Naive thymus-derived CD4-positive, alpha-beta T cell (primary cell): ENCODE measurements around the gene RAD51B. TPM values are rescaled to one million over a fixed set of nuclear protein-coding genes. Genes with fewer than 3 reads are reported as not detected.

Source experiments
- ATAC-seq: fragments of 150-1000 bp; cut with Tn5 transposase; 2 replicates; pipeline ENCODE4 v1.10.0; 2021; ENCODE audit warnings: mild to moderate bottlenecking, moderate library complexity
- CTCF ChIA-PET: fragments of 350-600 bp; sonication (Branson Sonifier 250); formaldehyde crosslinking; loops from one replicate; lab custom pipeline; 2021; ENCODE audit warnings: antibody characterized with exemption; lab: Charles Lee
- POLR2A ChIA-PET: fragments of 350-600 bp; sonication (Branson Sonifier 250); formaldehyde crosslinking; loops from one replicate; lab custom pipeline; 2021; ENCODE audit warnings: antibody characterized with exemption, inconsistent platforms; lab: Charles Lee
- DNase-seq, 9 donors: peaks; one replicate each; pipeline versions ENCODE4 v3.0.0 to v3.0.0-alpha.2; 2020 to 2022; ENCODE audit warnings: mixed read lengths in 1 of 9
- H3K27ac ChIP-seq: one replicate; pipeline ENCODE4 v1.7.0; 2013; ENCODE audit warnings: mild to moderate bottlenecking, low read depth, low read length, moderate library complexity
- H3K27me3 ChIP-seq, 2 donors: one replicate each; pipeline ENCODE4 v1.7.0; 2013; ENCODE audit warnings: low read length in 2 of 2, mild to moderate bottlenecking in 2 of 2, moderate library complexity in 2 of 2; ENCODE audit not compliant: control insufficient read depth in 2 of 2, insufficient read depth in 2 of 2
- H3K36me3 ChIP-seq, 3 experiments: 1 replicate in 2 of 3; 2 replicates in 1 of 3; pipeline ENCODE4 v1.7.0; 2013; ENCODE audit warnings: low read length in 3 of 3, mild to moderate bottlenecking in 3 of 3, moderate library complexity in 1 of 3; ENCODE audit not compliant: insufficient read depth in 3 of 3, control insufficient read depth in 2 of 3
- H3K4me1 ChIP-seq, 2 donors: one replicate each; pipeline ENCODE4 v1.7.0; 2013; ENCODE audit warnings: low read length in 2 of 2, mild to moderate bottlenecking in 2 of 2, moderate library complexity in 1 of 2; ENCODE audit not compliant: control insufficient read depth in 2 of 2, insufficient read depth in 2 of 2
- H3K4me3 ChIP-seq: 2 replicates; pipeline ENCODE4 v1.7.0; 2013; ENCODE audit warnings: mild to moderate bottlenecking, low read length
- H3K9me3 ChIP-seq, 3 experiments: 1 replicate in 2 of 3; 2 replicates in 1 of 3; pipeline ENCODE4 v1.7.0; 2013; ENCODE audit warnings: low read length in 3 of 3; ENCODE audit not compliant: control insufficient read depth in 2 of 3
- H3K27ac Mint-ChIP-seq, 9 donors: one replicate each; pipeline ENCODE4 v1.8.0; 2020 to 2022; ENCODE audit warnings: mixed read lengths in 9 of 9, mild to moderate bottlenecking in 8 of 9, moderate library complexity in 5 of 9, inconsistent platforms in 2 of 9
- H3K27me3 Mint-ChIP-seq, 5 donors: one replicate each; pipeline ENCODE4 v1.8.0; 2021 to 2022; ENCODE audit warnings: mixed read lengths in 5 of 5, mild to moderate bottlenecking in 1 of 5
- H3K36me3 Mint-ChIP-seq, 5 donors: one replicate each; pipeline ENCODE4 v1.8.0; 2020 to 2022; ENCODE audit warnings: mixed read lengths in 5 of 5, mild to moderate bottlenecking in 3 of 5, inconsistent platforms in 1 of 5
- H3K4me1 Mint-ChIP-seq, 7 donors: one replicate each; pipeline ENCODE4 v1.8.0; 2020 to 2022; ENCODE audit warnings: mixed read lengths in 7 of 7, mild to moderate bottlenecking in 3 of 7, inconsistent platforms in 1 of 7
- H3K4me3 Mint-ChIP-seq, 10 donors: one replicate each; pipeline ENCODE4 v1.8.0; 2020 to 2022; ENCODE audit warnings: mild to moderate bottlenecking in 10 of 10, mixed read lengths in 10 of 10, moderate library complexity in 6 of 10, inconsistent platforms in 2 of 10
- H3K9me3 Mint-ChIP-seq, 11 donors: one replicate each; pipeline ENCODE4 v1.8.0; 2020 to 2022; ENCODE audit warnings: mixed read lengths in 11 of 11, mild to moderate bottlenecking in 4 of 11, inconsistent platforms in 1 of 11, moderate library complexity in 1 of 11
- intact Hi-C, 2 donors: fragments of 100-400 bp; cut with micrococcal nuclease; formaldehyde crosslinking; loops; one replicate each; pipeline ENCODE4 v1.15.1; 2023
- polyA plus RNA-seq, 2 donors: library from polyadenylated mRNA; unstranded; fragments of 300-500 nt; fragmentation: Illumina TruSeq; gene quantifications; one replicate each; pipeline ENCODE4 v1.2.3, GENCODE V29; 2021
- total RNA-seq, 6 experiments: library from RNA in 5 of 6; stranded (reverse) in 5 of 6; gene quantifications; 1 replicate in 5 of 6; 2 replicates in 1 of 6; pipeline ENCODE4 v1.2.3 and lab custom pipeline; 2021 to 2026

RAD51B gene
- total and polyA plus RNA-seq, 7 experiments from 2014 or later = 15.0 to 42.2 (median 28.8) TPM

DNA sequence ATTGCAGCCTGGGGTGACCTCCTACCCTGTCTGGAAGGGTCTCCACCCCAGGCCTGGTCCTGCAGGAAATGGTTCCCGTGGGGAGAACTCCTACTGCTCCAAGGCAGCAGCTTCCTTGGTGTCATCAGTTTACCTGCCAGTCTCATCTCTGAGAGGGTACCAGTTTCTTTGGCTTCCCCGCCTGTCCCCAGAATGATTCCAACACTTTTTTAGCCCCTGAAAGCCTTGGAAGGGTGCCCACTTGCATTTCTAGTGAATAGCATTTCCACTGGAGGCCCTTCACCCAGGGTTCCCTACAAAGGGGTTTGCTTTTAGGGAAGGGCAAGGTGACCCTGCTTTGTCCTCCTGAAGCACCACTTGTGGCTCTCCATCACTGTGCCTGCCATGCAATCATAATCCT is 689.0 kb downstream of the RAD51B start:
- no peaks in the 10 kb centered on the region for H3K27me3 ChIP-seq
- H3K4me3 ChIP-seq = no peak overlapping the region
- Mint-ChIP-seq H3K27me3 (no peaks in the 10 kb centered on the region), H3K27ac (peak overlapping the region in 8 of 9 donors; percentile 89 to 98 (median 93)), H3K4me3 (peak overlapping the region in 3 of 10 donors; percentile 2 to 84 (median 34)), H3K9me3 (no peaks in the 10 kb centered on the region), H3K4me1 (peaks cover 36 to 92% (median 83%) of the 10 kb centered on the region in 7 donors), H3K36me3 (peaks cover 0 to 1% (median 0%) of the 10 kb centered on the region in 5 donors)
- intact Hi-C loops = loop anchor here in 1 of 2 donors (2.0 to 5.0 kb wide), 3 partner anchors 36 to 136 kb away; no protein-coding TSS in a partner anchor
- ATAC-seq (no peak), DNase-seq (no peak)
- ChIA-PET CTCF (interaction anchor here (1.1 to 3.6 kb wide), 3 partner anchors 14 to 281 kb away, joined by 3 to 41 read pairs (median 3); no protein-coding TSS in a partner anchor), POLR2A (interaction anchor here (0.6 to 7.3 kb wide), 11 partner anchors 10 to 306 kb away, joined by 3 to 149 read pairs (median 25); partner anchors contain the start of gene ZFP36L1)
- H3K9me3 ChIP-seq = no peaks in the 10 kb centered on the region
- peaks cover 29 to 60% of the 10 kb centered on the region in 2 donors for H3K4me1 ChIP-seq
- H3K36me3 ChIP-seq = no peaks in the 10 kb centered on the region
- H3K27ac ChIP-seq = no peak overlapping the region

DNA sequence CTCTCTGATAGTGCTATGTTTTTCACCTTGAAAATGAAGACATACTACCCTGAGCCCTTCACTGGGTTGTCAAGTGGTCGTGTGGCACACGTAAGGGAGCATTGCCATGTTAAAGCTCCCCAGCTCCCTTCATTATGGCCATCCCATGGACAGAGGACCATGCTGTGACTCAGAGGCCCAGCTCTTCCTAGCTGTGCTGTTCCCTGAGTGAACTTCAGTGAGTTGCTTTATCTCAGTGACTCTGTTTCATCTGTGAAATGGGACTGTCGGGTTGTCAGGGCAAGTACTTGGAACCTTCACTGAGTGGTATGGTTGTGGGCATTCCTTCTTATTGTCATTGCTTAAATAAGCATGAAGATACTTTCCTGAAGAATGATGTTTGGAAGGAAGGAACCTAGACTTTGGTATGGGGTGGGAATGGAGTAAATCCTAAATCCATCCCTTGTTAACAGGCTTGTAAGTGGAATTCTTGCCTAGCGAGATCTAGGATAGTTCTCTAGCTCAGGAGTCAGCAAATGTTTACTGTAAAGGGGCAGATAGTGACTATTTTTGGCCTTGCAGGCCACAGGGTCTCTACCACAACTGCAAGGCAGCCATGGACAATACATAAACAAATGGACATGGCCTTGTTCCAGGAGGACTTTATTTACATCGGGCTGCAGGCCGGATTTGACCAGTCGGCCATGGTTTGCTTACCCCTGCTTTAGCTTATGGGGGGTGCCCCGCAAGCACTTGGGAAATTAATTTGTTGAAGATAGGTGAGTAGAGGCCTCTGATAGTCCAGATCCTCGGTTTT is 689.8 kb downstream of the RAD51B start:
- Mint-ChIP-seq H3K9me3 (no peaks in the 10 kb centered on the region), H3K4me3 (peak overlapping the region in 3 of 10 donors; percentile 2 to 84 (median 34)), H3K27me3 (no peaks in the 10 kb centered on the region), H3K27ac (peak overlapping the region in 8 of 9 donors; percentile 70 to 98 (median 93)), H3K36me3 (peaks cover 0 to 1% (median 0%) of the 10 kb centered on the region in 5 donors), H3K4me1 (peaks cover 31 to 90% (median 82%) of the 10 kb centered on the region in 7 donors)
- no peak for ATAC-seq
- H3K4me3 ChIP-seq = no peak overlapping the region
- POLR2A ChIA-PET = interaction anchor here (0.7 to 7.3 kb wide), 6 partner anchors 10 to 306 kb away, joined by 3 to 149 read pairs (median 36); partner anchors contain the start of gene ZFP36L1
- H3K36me3 ChIP-seq = no peaks in the 10 kb centered on the region
- intact Hi-C loops = loop anchor here in 1 of 2 donors (2.0 to 5.0 kb wide), 3 partner anchors 37 to 137 kb away; no protein-coding TSS in a partner anchor
- no peaks in the 10 kb centered on the region for H3K9me3 ChIP-seq
- peaks cover 29 to 61% of the 10 kb centered on the region in 2 donors for H3K4me1 ChIP-seq
- no peak overlapping the region for H3K27ac ChIP-seq
- no peaks in the 10 kb centered on the region for H3K27me3 ChIP-seq
- CTCF ChIA-PET = interaction anchor here (0.9 kb wide), 1 partner anchor 10 kb away, joined by 5 read pairs; no protein-coding TSS in a partner anchor
- no peak for DNase-seq

DNA sequence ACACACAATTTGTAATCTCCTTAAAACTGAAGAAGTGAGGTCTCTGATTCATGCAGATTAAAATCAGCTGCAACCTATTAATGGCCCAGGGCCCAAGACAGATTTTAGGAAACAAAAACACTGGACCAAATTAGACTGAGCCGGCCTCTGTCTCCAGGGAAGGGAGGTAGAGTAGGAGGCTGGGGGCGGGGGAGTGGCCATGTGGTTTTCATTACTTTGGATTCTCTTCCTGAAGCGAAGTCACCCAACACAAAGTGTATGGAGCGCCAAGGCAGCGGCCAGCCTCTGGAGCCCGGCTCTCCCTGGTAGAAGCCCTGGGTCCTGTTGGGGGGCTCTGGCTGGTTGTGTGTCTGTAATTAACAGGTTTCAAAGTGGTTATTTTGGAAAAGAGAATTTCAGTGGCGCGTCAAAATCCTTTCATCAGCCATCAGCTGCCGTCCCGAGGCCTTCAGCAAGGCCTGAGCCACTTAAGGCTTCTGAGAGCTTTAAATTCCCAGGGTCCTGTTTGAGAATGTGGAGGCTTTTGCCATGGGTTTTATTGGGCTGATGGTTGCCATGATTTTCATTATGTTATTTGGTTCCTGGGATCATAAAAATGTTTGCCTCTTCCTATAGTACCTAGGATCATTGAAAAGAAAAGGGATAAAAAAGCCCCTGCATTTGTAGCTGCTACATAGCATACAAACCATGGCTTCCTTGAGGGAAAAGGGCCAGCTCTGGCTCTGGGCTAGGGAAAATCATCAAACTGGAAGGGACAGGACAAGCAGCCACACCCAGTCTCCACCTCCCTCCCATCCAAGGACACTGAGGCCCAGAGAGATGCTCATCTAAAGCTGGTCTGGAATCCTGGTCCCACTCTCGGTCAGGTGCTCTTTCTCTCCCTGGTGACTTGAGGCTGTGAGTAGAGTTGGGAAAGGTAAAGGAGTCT is 690.9 kb downstream of the RAD51B start:
- ChIA-PET POLR2A (interaction anchor here (0.6 to 5.3 kb wide), 2 partner anchors 9 to 250 kb away, joined by 4 to 63 read pairs; no protein-coding TSS in a partner anchor), CTCF (interaction anchor here (0.9 kb wide), 1 partner anchor 9 kb away, joined by 5 read pairs; no protein-coding TSS in a partner anchor)
- Mint-ChIP-seq H3K4me1 (peaks cover 31 to 90% (median 74%) of the 10 kb centered on the region in 7 donors), H3K27me3 (no peaks in the 10 kb centered on the region), H3K36me3 (peaks cover 0 to 2% (median 0%) of the 10 kb centered on the region in 5 donors), H3K4me3 (no peak overlapping the region), H3K27ac (peak overlapping the region in 5 of 9 donors; percentile 3 to 98 (median 27)), H3K9me3 (no peaks in the 10 kb centered on the region)
- H3K4me3 ChIP-seq = no peak overlapping the region
- no peaks in the 10 kb centered on the region for H3K36me3 ChIP-seq
- DNase-seq = no peak
- no peak overlapping the region for H3K27ac ChIP-seq
- no peaks in the 10 kb centered on the region for H3K9me3 ChIP-seq
- ATAC-seq = no peak
- H3K27me3 ChIP-seq = no peaks in the 10 kb centered on the region
- intact Hi-C loops = no loop called here
- peaks cover 29 to 52% of the 10 kb centered on the region in 2 donors for H3K4me1 ChIP-seq

DNA sequence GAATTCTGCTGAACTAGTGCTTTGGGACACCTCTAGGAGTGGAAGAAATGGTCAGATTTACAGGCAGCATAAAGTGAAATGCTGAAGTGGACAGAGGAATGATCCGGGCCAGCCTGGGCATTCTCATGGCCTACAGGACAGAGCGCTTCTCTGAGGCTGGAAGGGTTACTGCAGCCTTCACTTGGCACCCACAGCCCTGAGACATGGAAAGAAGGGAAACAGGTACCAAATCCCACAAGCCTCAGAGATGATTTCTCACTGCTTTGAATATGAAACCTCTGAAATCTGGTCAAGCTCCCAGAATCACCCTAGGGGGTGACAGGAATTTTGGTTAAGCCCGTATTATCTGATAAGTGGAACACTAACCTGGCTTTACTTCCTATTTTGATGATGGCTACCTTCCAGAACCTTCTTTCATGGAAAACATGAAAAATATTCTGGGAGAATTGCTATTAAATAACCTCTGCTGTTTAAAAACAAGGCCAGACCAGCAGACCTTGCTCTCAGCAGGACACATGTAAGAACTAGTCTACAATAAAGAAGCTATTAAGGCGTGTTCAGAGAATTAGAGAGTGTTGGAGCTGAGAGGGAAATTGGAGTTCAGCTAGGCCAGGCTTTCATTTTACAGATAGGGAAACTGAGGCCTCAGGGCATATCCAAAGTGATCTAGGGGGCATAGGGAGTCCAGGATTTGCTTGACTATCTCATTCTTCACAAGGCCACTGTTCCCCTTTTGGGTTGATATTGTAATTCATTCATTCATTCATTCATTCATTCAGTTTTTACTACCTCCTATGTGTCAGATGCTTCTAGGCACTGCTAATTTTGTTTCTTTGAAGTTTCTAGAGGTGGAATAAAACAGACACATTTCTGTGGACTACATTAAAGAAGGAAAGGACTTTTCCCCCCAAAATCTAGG is 691.8 kb downstream of the RAD51B start:
- intact Hi-C loops = no loop called here
- H3K27me3 Mint-ChIP-seq = no peaks in the 10 kb centered on the region
- Histone ChIP-seq H3K4me3 (no peak overlapping the region), H3K27ac (no peak overlapping the region), H3K36me3 (no peaks in the 10 kb centered on the region), H3K27me3 (no peaks in the 10 kb centered on the region), H3K9me3 (no peaks in the 10 kb centered on the region), H3K4me1 (peaks cover 21 to 43% of the 10 kb centered on the region in 2 donors)
- no peak overlapping the region for H3K4me3 Mint-ChIP-seq
- peak overlapping the region in 6 of 9 donors; percentile 3 to 53 (median 26) for H3K27ac Mint-ChIP-seq
- ATAC-seq (no peak), DNase-seq (no peak)
- peaks cover 0 to 2% (median 0%) of the 10 kb centered on the region in 5 donors for H3K36me3 Mint-ChIP-seq
- peaks cover 23 to 82% (median 65%) of the 10 kb centered on the region in 7 donors for H3K4me1 Mint-ChIP-seq
- POLR2A ChIA-PET = interaction anchor here (1.0 kb wide), 1 partner anchor 272 kb away, joined by 3 read pairs; no protein-coding TSS in a partner anchor
- CTCF ChIA-PET = no interaction called here
- no peaks in the 10 kb centered on the region for H3K9me3 Mint-ChIP-seq

DNA sequence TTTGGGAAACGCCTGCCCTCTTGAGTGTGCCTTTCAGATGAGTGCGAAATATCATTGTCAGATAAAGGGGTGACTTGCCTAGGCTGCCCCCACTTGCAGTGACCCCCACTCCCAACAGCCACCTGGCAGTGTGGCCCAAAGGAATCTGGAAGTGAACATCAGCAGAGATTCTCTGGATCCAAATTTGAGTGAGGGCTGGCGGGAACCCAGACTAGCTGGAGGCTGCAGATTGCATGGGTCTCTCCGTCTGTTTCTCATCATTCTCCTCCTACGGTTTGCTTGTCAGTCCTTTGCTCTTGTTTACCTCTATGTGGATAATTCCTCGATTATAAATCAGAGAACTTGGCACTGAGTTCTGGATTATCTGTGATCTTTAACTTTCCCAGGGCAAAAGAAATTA is 692.5 kb downstream of the RAD51B start:
- ATAC-seq (no peak), DNase-seq (no peak)
- POLR2A ChIA-PET = interaction anchor here (1.0 kb wide), 1 partner anchor 271 kb away, joined by 3 read pairs; no protein-coding TSS in a partner anchor
- intact Hi-C loops = no loop called here
- H3K9me3 Mint-ChIP-seq = no peaks in the 10 kb centered on the region
- H3K27me3 ChIP-seq = no peaks in the 10 kb centered on the region
- H3K27ac ChIP-seq = no peak overlapping the region
- H3K4me1 ChIP-seq = peaks cover 14 to 37% of the 10 kb centered on the region in 2 donors
- H3K4me3 Mint-ChIP-seq = no peak overlapping the region
- peaks cover 0 to 1% (median 0%) of the 10 kb centered on the region in 5 donors for H3K36me3 Mint-ChIP-seq
- no peaks in the 10 kb centered on the region for H3K36me3 ChIP-seq
- no peak overlapping the region for H3K4me3 ChIP-seq
- H3K4me1 Mint-ChIP-seq = peaks cover 17 to 82% (median 61%) of the 10 kb centered on the region in 7 donors
- no peaks in the 10 kb centered on the region for H3K9me3 ChIP-seq
- no peaks in the 10 kb centered on the region for H3K27me3 Mint-ChIP-seq
- CTCF ChIA-PET = no interaction called here
- H3K27ac Mint-ChIP-seq = peak overlapping the region in 4 of 9 donors; percentile 3 to 52 (median 34)
